Measurements from ENCODE around the gene GYS2.
"Not testable (repeated sequence)": the region's sequence is repeated elsewhere in the genome, so short reads cannot be mapped to it uniquely, and the experiment has no call there.

GYS2 gene

GRCh38 chr12:21600196-21600595 is 4.5 kb downstream of the GYS2 start:
- no peak for DNase-seq (ENCODE audit: low spot score)

GRCh38 chr12:21599143-21599999 is 5.3 kb downstream of the GYS2 start:
- no peak for DNase-seq (ENCODE audit: low spot score)

- no peak for DNase-seq (ENCODE audit: low spot score)
Observed at GRCh38 chr12:21598651-21599050, 6.0 kb downstream of the GYS2 start.

- not testable (repeated sequence) for DNase-seq (ENCODE audit: low spot score)
Observed at GRCh38 chr12:21595356-21595755, 9.3 kb downstream of the GYS2 start.

- DNase-seq (ENCODE audit: low spot score) = no peak
Observed at GRCh38 chr12:21585485-21585884, 19.2 kb downstream of the GYS2 start.

- not testable (repeated sequence) for DNase-seq (ENCODE audit: low spot score)
Observed at GRCh38 chr12:21584403-21585182, 20.1 kb downstream of the GYS2 start.

- no peak for DNase-seq (ENCODE audit: low spot score)
Observed at GRCh38 chr12:21583587-21583986, 21.1 kb downstream of the GYS2 start.

- no peak for DNase-seq (ENCODE audit: low spot score)
Observed at GRCh38 chr12:21580748-21581516, 23.7 kb downstream of the GYS2 start.

GRCh38 chr12:21577516-21577915 is 27.1 kb downstream of the GYS2 start:
- DNase-seq (ENCODE audit: low spot score) = no peak

GRCh38 chr12:21576431-21576830 is 28.2 kb downstream of the GYS2 start:
- DNase-seq (ENCODE audit: low spot score) = no peak

GRCh38 chr12:21573733-21574358 is 30.8 kb downstream of the GYS2 start:
- DNase-seq (ENCODE audit: low spot score) = no peak

GRCh38 chr12:21571046-21571445 is 33.6 kb downstream of the GYS2 start:
- no peak for DNase-seq (ENCODE audit: low spot score)

GRCh38 chr12:21568115-21568514 is 36.5 kb downstream of the GYS2 start:
- no peak for DNase-seq (ENCODE audit: low spot score)

- no peak for DNase-seq (ENCODE audit: low spot score)
Observed at GRCh38 chr12:21566907-21567394, 37.7 kb downstream of the GYS2 start.

GRCh38 chr12:21566223-21566906 is 38.3 kb downstream of the GYS2 start:
- no peak for DNase-seq (ENCODE audit: low spot score)

- DNase-seq (ENCODE audit: low spot score) = no peak
Observed at GRCh38 chr12:21562859-21563258, 41.8 kb downstream of the GYS2 start.

- DNase-seq (ENCODE audit: low spot score) = no peak
Observed at GRCh38 chr12:21561158-21561557, 43.5 kb downstream of the GYS2 start.

GRCh38 chr12:21559855-21560569 is 44.6 kb downstream of the GYS2 start:
- no peak for DNase-seq (ENCODE audit: low spot score)

GRCh38 chr12:21558100-21558679 is 46.5 kb downstream of the GYS2 start:
- DNase-seq (ENCODE audit: low spot score) = no peak

GRCh38 chr12:21553329-21553675 is 51.3 kb downstream of the GYS2 start:
- DNase-seq (ENCODE audit: low spot score) = no peak
